ENCODE results near the gene LRPAP1.

The LRPAP1 gene

DNA sequence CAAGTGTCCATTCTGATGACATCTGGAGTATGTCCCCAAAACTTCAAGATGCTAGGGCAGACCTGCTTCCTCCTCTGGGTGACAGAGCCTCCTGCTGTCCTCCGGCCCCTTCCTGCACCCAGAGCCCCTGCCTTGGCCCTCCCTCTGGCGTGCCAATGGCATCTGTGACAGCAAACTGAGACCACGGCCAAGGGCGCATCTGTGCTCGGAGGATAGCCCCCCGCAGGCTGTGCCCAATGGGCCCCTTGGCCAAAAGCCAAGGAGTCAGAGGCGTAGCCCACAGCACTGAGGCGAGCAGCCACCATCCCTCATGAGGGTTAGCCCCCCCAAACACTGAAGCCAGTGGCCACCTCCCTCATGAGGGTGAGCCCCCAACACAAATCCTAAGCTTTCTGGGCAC is 7.9 kb downstream of the LRPAP1 start:
- H3K27ac ChIP-seq (ENCODE audit: low read length) = no peak overlapping the region
- H3K27me3 ChIP-seq (ENCODE audit: control insufficient read depth, insufficient read depth, low read length) = no peaks in the 10 kb centered on the region
- no peak for DNase-seq (ENCODE audit: low read depth, low spot score)
- WGBS (ENCODE audit: insufficient coverage, insufficient read length) = no CpG with 5 or more reads among the region's 8 CpGs
- H3K36me3 ChIP-seq (ENCODE audit: control insufficient read depth, insufficient read depth, low read length) = peaks cover 33% of the 10 kb centered on the region
- H3K4me1 ChIP-seq (ENCODE audit: control insufficient read depth, insufficient read depth, low read length) = no peaks in the 10 kb centered on the region
- no peaks in the 10 kb centered on the region for H3K9me3 ChIP-seq (ENCODE audit: control insufficient read depth, insufficient read depth, low read length)
- H3K4me3 ChIP-seq (ENCODE audit: low read length) = no peak overlapping the region

GRCh38 chr4:3523628-3524221 is 8.5 kb downstream of the LRPAP1 start:
- H3K27me3 ChIP-seq (ENCODE audit: control insufficient read depth, insufficient read depth, low read length) = no peaks in the 10 kb centered on the region
- H3K4me1 ChIP-seq (ENCODE audit: control insufficient read depth, insufficient read depth, low read length) = no peaks in the 10 kb centered on the region
- peaks cover 35% of the 10 kb centered on the region for H3K36me3 ChIP-seq (ENCODE audit: control insufficient read depth, insufficient read depth, low read length)
- DNase-seq (ENCODE audit: low read depth, low spot score) = no peak
- no CpG with 5 or more reads among the region's 24 CpGs for WGBS (ENCODE audit: insufficient coverage, insufficient read length)
- no peak overlapping the region for H3K4me3 ChIP-seq (ENCODE audit: low read length)
- no peaks in the 10 kb centered on the region for H3K9me3 ChIP-seq (ENCODE audit: control insufficient read depth, insufficient read depth, low read length)
- no peak overlapping the region for H3K27ac ChIP-seq (ENCODE audit: low read length)

GRCh38 chr4:3523146-3523627 is 9.0 kb downstream of the LRPAP1 start:
- Histone ChIP-seq H3K27ac (ENCODE audit: low read length) (no peak overlapping the region), H3K27me3 (ENCODE audit: control insufficient read depth, insufficient read depth, low read length) (no peaks in the 10 kb centered on the region), H3K36me3 (ENCODE audit: control insufficient read depth, insufficient read depth, low read length) (peaks cover 36% of the 10 kb centered on the region), H3K9me3 (ENCODE audit: control insufficient read depth, insufficient read depth, low read length) (no peaks in the 10 kb centered on the region), H3K4me3 (ENCODE audit: low read length) (no peak overlapping the region), H3K4me1 (ENCODE audit: control insufficient read depth, insufficient read depth, low read length) (no peaks in the 10 kb centered on the region)
- DNase-seq (ENCODE audit: low read depth, low spot score) = no peak
- WGBS (ENCODE audit: insufficient coverage, insufficient read length) = no CpG with 5 or more reads among the region's 10 CpGs

- Histone ChIP-seq H3K27me3 (ENCODE audit: control insufficient read depth, insufficient read depth, low read length) (no peaks in the 10 kb centered on the region), H3K9me3 (ENCODE audit: control insufficient read depth, insufficient read depth, low read length) (no peaks in the 10 kb centered on the region), H3K27ac (ENCODE audit: low read length) (no peak overlapping the region), H3K4me1 (ENCODE audit: control insufficient read depth, insufficient read depth, low read length) (no peaks in the 10 kb centered on the region), H3K36me3 (ENCODE audit: control insufficient read depth, insufficient read depth, low read length) (peaks cover 41% of the 10 kb centered on the region), H3K4me3 (ENCODE audit: low read length) (no peak overlapping the region)
- no peak for DNase-seq (ENCODE audit: low read depth, low spot score)
- no CpG with 5 or more reads among the region's 19 CpGs for WGBS (ENCODE audit: insufficient coverage, insufficient read length)
Observed at GRCh38 chr4:3522651-3523050, 9.6 kb downstream of the LRPAP1 start.

GRCh38 chr4:3522326-3522640 is 9.9 kb downstream of the LRPAP1 start:
- Histone ChIP-seq H3K4me3 (ENCODE audit: low read length) (no peak overlapping the region), H3K9me3 (ENCODE audit: control insufficient read depth, insufficient read depth, low read length) (no peaks in the 10 kb centered on the region), H3K36me3 (ENCODE audit: control insufficient read depth, insufficient read depth, low read length) (peaks cover 45% of the 10 kb centered on the region), H3K4me1 (ENCODE audit: control insufficient read depth, insufficient read depth, low read length) (no peaks in the 10 kb centered on the region), H3K27ac (ENCODE audit: low read length) (no peak overlapping the region), H3K27me3 (ENCODE audit: control insufficient read depth, insufficient read depth, low read length) (no peaks in the 10 kb centered on the region)
- no CpG with 5 or more reads among the region's 15 CpGs for WGBS (ENCODE audit: insufficient coverage, insufficient read length)
- no peak for DNase-seq (ENCODE audit: low read depth, low spot score)

DNA sequence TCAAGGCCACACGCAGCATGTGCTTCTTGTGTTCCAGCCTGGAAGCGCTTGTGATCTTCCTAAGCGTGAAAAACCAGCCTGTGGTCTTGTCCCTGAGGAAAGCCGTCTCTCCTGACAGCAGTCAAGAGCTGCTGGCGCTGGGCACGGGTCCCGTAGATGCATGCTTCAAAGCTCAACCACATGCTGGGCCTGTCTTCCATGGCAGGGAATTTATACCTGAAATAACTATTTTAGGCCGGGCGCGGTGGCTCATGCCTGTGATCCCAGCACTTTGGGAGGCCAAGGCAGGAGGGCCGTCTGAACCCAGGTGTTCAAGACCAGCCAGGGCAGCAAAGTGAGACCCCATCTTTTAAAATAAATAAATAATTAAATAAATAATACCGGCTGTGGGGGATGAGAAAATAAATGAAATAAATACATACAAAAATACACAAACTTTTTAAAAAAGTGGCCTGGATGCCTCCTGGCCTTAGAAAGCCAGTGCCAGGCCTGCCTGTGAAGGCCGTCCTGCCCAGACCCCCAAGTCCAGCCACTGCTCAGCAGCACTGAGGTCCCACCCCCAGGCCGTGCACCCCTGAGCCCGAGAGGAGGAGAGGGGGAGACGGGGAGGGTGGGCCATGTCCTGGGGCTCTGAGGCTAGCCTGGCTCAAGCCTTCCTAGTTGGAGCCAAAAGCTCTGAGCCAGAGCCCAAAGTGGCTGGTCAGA is 10.4 kb downstream of the LRPAP1 start:
- Histone ChIP-seq H3K27me3 (ENCODE audit: control insufficient read depth, insufficient read depth, low read length) (no peaks in the 10 kb centered on the region), H3K36me3 (ENCODE audit: control insufficient read depth, insufficient read depth, low read length) (peaks cover 50% of the 10 kb centered on the region), H3K27ac (ENCODE audit: low read length) (no peak overlapping the region), H3K4me3 (ENCODE audit: low read length) (no peak overlapping the region), H3K9me3 (ENCODE audit: control insufficient read depth, insufficient read depth, low read length) (no peaks in the 10 kb centered on the region), H3K4me1 (ENCODE audit: control insufficient read depth, insufficient read depth, low read length) (no peaks in the 10 kb centered on the region)
- no CpG with 5 or more reads among the region's 16 CpGs for WGBS (ENCODE audit: insufficient coverage, insufficient read length)
- DNase-seq (ENCODE audit: low read depth, low spot score) = no peak

DNA sequence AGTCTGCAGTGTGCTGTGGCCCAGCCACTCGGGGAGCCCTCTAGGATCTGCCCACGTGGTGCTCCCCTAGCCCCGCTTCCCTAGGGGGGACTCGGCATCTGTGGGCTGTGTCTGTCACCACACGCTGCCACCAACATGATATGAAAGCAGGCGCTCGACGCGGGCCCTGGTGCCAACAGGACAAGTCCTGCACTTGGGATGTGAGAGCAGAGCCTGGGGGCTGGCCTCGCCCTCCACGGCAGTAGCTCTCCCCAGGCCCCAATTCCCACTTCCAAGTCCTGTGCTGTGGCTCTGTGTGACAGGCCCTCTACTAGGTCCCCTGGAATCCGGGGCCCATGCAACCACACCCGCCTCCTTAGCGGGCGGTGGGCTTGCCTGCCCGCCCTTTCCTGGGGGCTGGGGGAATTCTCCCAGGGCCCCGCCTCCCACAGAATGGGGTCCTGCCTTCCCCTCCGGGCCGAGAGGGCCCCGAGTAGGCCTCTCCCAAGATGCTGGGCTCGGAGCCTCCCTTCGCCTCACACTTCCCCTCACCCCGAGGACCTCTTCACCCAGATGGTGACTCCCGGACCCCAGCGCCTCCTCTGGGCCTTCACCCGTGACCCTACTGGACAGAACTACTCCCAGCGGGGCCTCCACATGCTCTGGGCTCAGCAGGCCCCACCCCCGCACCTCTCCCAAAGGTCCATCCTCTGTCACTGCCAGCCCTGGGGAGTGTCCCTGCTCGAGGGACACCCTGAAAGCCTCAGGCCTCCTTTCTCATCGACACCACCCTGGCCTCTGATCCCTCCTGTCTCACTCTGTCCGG is 11.2 kb downstream of the LRPAP1 start:
- H3K36me3 ChIP-seq (ENCODE audit: control insufficient read depth, insufficient read depth, low read length) = peaks cover 57% of the 10 kb centered on the region
- H3K4me1 ChIP-seq (ENCODE audit: control insufficient read depth, insufficient read depth, low read length) = peaks cover 2% of the 10 kb centered on the region
- no peak overlapping the region for H3K4me3 ChIP-seq (ENCODE audit: low read length)
- H3K9me3 ChIP-seq (ENCODE audit: control insufficient read depth, insufficient read depth, low read length) = no peaks in the 10 kb centered on the region
- H3K27me3 ChIP-seq (ENCODE audit: control insufficient read depth, insufficient read depth, low read length) = no peaks in the 10 kb centered on the region
- no peak for DNase-seq (ENCODE audit: low read depth, low spot score)
- WGBS (ENCODE audit: insufficient coverage, insufficient read length) = no CpG with 5 or more reads among the region's 31 CpGs
- H3K27ac ChIP-seq (ENCODE audit: low read length) = no peak overlapping the region

- H3K9me3 ChIP-seq (ENCODE audit: control insufficient read depth, insufficient read depth, low read length) = no peaks in the 10 kb centered on the region
- peaks cover 3% of the 10 kb centered on the region for H3K4me1 ChIP-seq (ENCODE audit: control insufficient read depth, insufficient read depth, low read length)
- peaks cover 58% of the 10 kb centered on the region for H3K36me3 ChIP-seq (ENCODE audit: control insufficient read depth, insufficient read depth, low read length)
- no peaks in the 10 kb centered on the region for H3K27me3 ChIP-seq (ENCODE audit: control insufficient read depth, insufficient read depth, low read length)
- no peak for DNase-seq (ENCODE audit: low read depth, low spot score)
- no peak overlapping the region for H3K4me3 ChIP-seq (ENCODE audit: low read length)
- no CpG with 5 or more reads among the region's 11 CpGs for WGBS (ENCODE audit: insufficient coverage, insufficient read length)
- no peak overlapping the region for H3K27ac ChIP-seq (ENCODE audit: low read length)
Observed at GRCh38 chr4:3520276-3520675, 11.9 kb downstream of the LRPAP1 start.

GRCh38 chr4:3519468-3520264 is 12.6 kb downstream of the LRPAP1 start:
- Histone ChIP-seq H3K9me3 (ENCODE audit: control insufficient read depth, insufficient read depth, low read length) (no peaks in the 10 kb centered on the region), H3K27me3 (ENCODE audit: control insufficient read depth, insufficient read depth, low read length) (no peaks in the 10 kb centered on the region), H3K27ac (ENCODE audit: low read length) (no peak overlapping the region), H3K36me3 (ENCODE audit: control insufficient read depth, insufficient read depth, low read length) (peaks cover 55% of the 10 kb centered on the region), H3K4me1 (ENCODE audit: control insufficient read depth, insufficient read depth, low read length) (peaks cover 3% of the 10 kb centered on the region), H3K4me3 (ENCODE audit: low read length) (no peak overlapping the region)
- WGBS (ENCODE audit: insufficient coverage, insufficient read length) = no CpG with 5 or more reads among the region's 23 CpGs
- no peak for DNase-seq (ENCODE audit: low read depth, low spot score)

- Histone ChIP-seq H3K4me1 (ENCODE audit: control insufficient read depth, insufficient read depth, low read length) (peaks cover 3% of the 10 kb centered on the region), H3K27me3 (ENCODE audit: control insufficient read depth, insufficient read depth, low read length) (no peaks in the 10 kb centered on the region), H3K4me3 (ENCODE audit: low read length) (no peak overlapping the region), H3K9me3 (ENCODE audit: control insufficient read depth, insufficient read depth, low read length) (no peaks in the 10 kb centered on the region), H3K36me3 (ENCODE audit: control insufficient read depth, insufficient read depth, low read length) (peaks cover 56% of the 10 kb centered on the region), H3K27ac (ENCODE audit: low read length) (no peak overlapping the region)
- WGBS (ENCODE audit: insufficient coverage, insufficient read length) = no CpG with 5 or more reads among the region's 18 CpGs
- DNase-seq (ENCODE audit: low read depth, low spot score) = no peak
Observed at GRCh38 chr4:3518941-3519340, 13.3 kb downstream of the LRPAP1 start.
